ENCODE measurements around the gene TAX1BP1.

DNA sequence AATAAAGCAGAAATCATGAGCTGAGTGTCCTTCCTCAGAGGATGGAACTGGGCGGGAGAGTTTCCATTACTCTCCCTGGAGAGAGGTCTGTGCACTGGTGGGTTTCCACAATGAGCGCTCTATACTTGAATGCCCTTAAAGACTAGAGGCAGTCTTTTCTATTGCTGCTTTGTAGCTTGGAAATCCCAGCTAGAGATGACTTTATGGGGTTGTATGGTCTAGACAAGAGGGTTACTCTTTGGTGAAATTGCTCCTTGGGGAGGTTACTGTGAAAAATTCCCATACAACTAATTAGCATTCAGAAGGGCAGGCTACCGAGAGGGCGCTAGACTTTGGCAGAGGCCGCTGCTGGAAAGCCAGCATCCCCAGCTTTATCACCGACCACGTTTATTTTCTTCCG, 136.8 kb downstream of the TAX1BP1 start:
- TF ChIP-seq CTCF (IDR thresholded peaks at IDR 0.05), result no peak
- no peak for TF ChIP-seq POLR2A (IDR thresholded peaks at IDR 0.05)
